ENCODE data around the gene SLC4A7. TPM values are rescaled to one million over a fixed set of nuclear protein-coding genes. Genes with fewer than 3 reads are reported as not detected.
A peak's percentile ranks its signal among the peaks of the same experiment; 100 is the strongest.

SLC4A7 gene
- total RNA-seq, 1 donor from 2014 or later, result 12.2 TPM

DNA sequence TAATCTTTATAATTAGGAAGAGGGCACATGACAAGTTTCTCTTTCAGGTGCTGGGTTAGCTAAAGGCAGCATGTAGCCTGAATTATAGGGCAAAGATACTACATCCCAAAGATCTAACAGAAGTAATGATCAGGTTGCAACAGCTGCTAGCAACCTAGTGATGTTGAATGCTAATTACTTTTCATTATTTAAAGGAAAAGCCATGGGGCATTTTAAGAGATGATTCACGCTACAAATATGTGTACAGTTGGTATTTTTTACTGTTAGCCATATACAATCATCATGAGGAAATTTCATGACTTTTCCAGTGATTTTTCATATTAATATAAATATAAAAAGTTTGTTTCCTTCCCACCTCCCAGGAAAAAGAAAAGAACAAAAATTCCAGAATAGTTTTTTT is 158.0 kb downstream of the SLC4A7 start:
- no peak overlapping the region for H3K4me3 ChIP-seq
- intact Hi-C loops (cut with micrococcal nuclease), result no loop called here
- H3K27me3 ChIP-seq (ENCODE audit: low read depth), result no peaks in the 10 kb centered on the region
- peaks cover 3% of the 10 kb centered on the region for H3K36me3 ChIP-seq
- H3K4me1 ChIP-seq, result peaks cover 26% of the 10 kb centered on the region
- H3K9me3 ChIP-seq (replicated peaks), result no peaks in the 10 kb centered on the region
- no peak for DNase-seq
- no peak for TF ChIP-seq CTCF (IDR thresholded peaks at IDR 0.05; ENCODE audit: borderline replicate concordance)
- peak overlapping the region; percentile 87 for H3K27ac ChIP-seq (replicated peaks)

DNA sequence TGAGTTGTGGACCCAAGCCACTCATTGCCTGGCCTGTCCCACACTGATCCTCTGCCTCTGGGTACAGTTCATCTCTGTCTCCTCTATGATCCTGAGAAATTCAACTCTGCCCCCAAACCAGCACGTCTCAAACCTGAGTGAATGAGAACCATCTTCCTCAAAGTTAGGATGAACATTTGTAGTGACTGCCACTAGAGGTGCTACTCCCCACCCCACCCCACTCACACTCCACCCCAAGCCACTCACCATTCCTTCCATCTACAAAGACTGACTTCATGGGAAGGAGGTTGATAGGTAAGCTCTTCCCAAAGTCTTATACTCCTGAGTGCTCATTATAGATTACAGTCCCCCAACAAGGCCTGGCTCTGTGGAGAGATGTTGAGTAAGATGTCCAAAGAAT is 158.8 kb downstream of the SLC4A7 start:
- H3K4me1 ChIP-seq, result peaks cover 30% of the 10 kb centered on the region
- no peak for DNase-seq
- H3K4me3 ChIP-seq, result no peak overlapping the region
- H3K27me3 ChIP-seq (ENCODE audit: low read depth), result no peaks in the 10 kb centered on the region
- H3K36me3 ChIP-seq, result peaks cover 3% of the 10 kb centered on the region
- no peaks in the 10 kb centered on the region for H3K9me3 ChIP-seq (replicated peaks)
- intact Hi-C loops (cut with micrococcal nuclease), result no loop called here
- TF ChIP-seq CTCF (IDR thresholded peaks at IDR 0.05; ENCODE audit: borderline replicate concordance), result no peak
- H3K27ac ChIP-seq (replicated peaks), result peak overlapping the region; percentile 87

- Histone ChIP-seq H3K4me1 (peaks cover 35% of the 10 kb centered on the region), H3K4me3 (no peak overlapping the region), H3K27ac (replicated peaks) (peak overlapping the region; percentile 0), H3K36me3 (peaks cover 3% of the 10 kb centered on the region), H3K27me3 (ENCODE audit: low read depth) (no peaks in the 10 kb centered on the region), H3K9me3 (replicated peaks) (no peaks in the 10 kb centered on the region)
- TF ChIP-seq CTCF (IDR thresholded peaks at IDR 0.05; ENCODE audit: borderline replicate concordance), result no peak
- intact Hi-C loops (cut with micrococcal nuclease), result no loop called here
- no peak for DNase-seq
Observed at GRCh38 chr3:27324686-27325085, 159.5 kb downstream of the SLC4A7 start.

DNA sequence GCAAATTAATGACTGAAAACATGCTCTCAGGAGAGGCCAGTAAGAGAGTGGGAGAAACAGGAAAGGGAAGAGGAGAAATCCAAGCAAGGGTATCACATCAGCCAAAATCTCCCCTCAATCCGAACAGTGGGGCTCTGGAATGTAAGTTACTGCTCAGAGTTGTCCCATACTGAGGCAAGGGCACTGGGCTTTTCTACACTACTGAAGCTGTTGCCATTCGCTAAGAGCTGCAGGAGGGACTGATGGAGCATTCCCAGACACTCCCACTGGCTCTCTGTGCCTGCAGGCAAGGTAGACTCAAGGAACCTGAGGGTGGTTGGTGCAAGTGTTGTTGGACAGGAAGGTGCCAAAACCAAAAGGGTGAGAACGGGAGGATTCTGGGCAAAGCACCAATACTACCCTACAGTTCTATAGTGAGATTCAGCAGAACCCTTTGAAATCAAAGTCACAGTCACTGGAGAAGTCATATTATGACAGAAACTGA is 161.1 kb downstream of the SLC4A7 start:
- Histone ChIP-seq H3K27me3 (ENCODE audit: low read depth) (no peaks in the 10 kb centered on the region), H3K4me3 (no peak overlapping the region), H3K36me3 (peaks cover 3% of the 10 kb centered on the region), H3K4me1 (peaks cover 41% of the 10 kb centered on the region), H3K9me3 (replicated peaks) (no peaks in the 10 kb centered on the region), H3K27ac (replicated peaks) (peak overlapping the region; percentile 24)
- no peak for DNase-seq
- intact Hi-C loops (cut with micrococcal nuclease), result no loop called here
- TF ChIP-seq CTCF (IDR thresholded peaks at IDR 0.05; ENCODE audit: borderline replicate concordance), result no peak

Other genes starting within 250 kb of the SLC4A7 start
- gene NEK10, start 115.0 kb downstream of the SLC4A7 start, total RNA-seq, result 11.5 TPM
- gene EOMES, start 237.9 kb upstream of the SLC4A7 start, total RNA-seq, result 0.14 TPM